Sigmoid colon (tissue), 7 donors: ENCODE data around the gene CYTH2. TPM values are rescaled to one million over a fixed set of nuclear protein-coding genes. Genes with fewer than 3 reads are reported as not detected.

Source experiments
- DNase-seq: peaks from one replicate; pipeline ENCODE4 v3.0.0-alpha.2; 2019
- H3K27ac ChIP-seq, 4 donors: fragments of 200-600 bp; sonication (generic); one replicate each; pipeline ENCODE4 v1.5.1; 2016 to 2019; ENCODE audit warnings: mild to moderate bottlenecking in 1 of 4
- H3K27me3 ChIP-seq, 3 donors: fragments of 200-600 bp; sonication (generic); one replicate each; pipeline ENCODE4 v1.5.1; 2019; ENCODE audit warnings: mild to moderate bottlenecking in 1 of 3
- H3K36me3 ChIP-seq, 4 donors: fragments of 200-600 bp; sonication (generic); one replicate each; pipeline ENCODE4 v1.5.1; 2016 to 2019
- H3K4me1 ChIP-seq, 4 donors: fragments of 200-600 bp; sonication (generic); one replicate each; pipeline ENCODE4 v1.5.1; 2017 to 2019
- H3K4me3 ChIP-seq, 4 donors: fragments of 200-600 bp; sonication (generic); one replicate each; pipeline ENCODE4 v1.5.1; 2017 to 2019; ENCODE audit warnings: mild to moderate bottlenecking in 2 of 4, moderate library complexity in 1 of 4
- H3K9me3 ChIP-seq, 4 donors: fragments of 200-600 bp in 3 of 4; sonication (generic) in 3 of 4; one replicate each; pipeline versions ENCODE4 v1.5.1 to v1.6.1; 2013 to 2019
- CTCF ChIP-seq, 4 experiments: fragments of 450-650 bp in 3 of 4; fragments of 200-600 bp in 1 of 4; IDR thresholded peaks; one replicate each; pipeline ENCODE4 v1.5.1; 2016 to 2019; ENCODE audit warnings: antibody characterized with exemption in 4 of 4, mild to moderate bottlenecking in 3 of 4, moderate library complexity in 2 of 4
- EP300 ChIP-seq, 4 donors: sonication (generic); formaldehyde crosslinking; IDR thresholded peaks; one replicate each; pipeline ENCODE4 v1.6.1; 2017; ENCODE audit warnings: antibody characterized with exemption in 4 of 4
- POLR2A ChIP-seq, 2 donors: fragments of 450-650 bp; IDR thresholded peaks; one replicate each; pipeline ENCODE4 v1.6.1; 2016; ENCODE audit warnings: antibody characterized with exemption in 2 of 2, mild to moderate bottlenecking in 2 of 2, moderate library complexity in 2 of 2
- POLR2AphosphoS5 ChIP-seq, 4 donors: sonication (generic); formaldehyde crosslinking; IDR thresholded peaks; one replicate each; pipeline ENCODE4 v1.6.1; 2017; ENCODE audit warnings: antibody characterized with exemption in 4 of 4
- WGBS, 2 donors: extraction: QIAGEN DNeasy Blood & Tissue Kit; methylation state at CpG; one replicate each; pipeline ENCODE4 v1.1.7; 2013; 5-methylcytosine and 5-hydroxymethylcytosine counted together
- intact Hi-C: fragments of 100-400 bp; cut with DNase I; formaldehyde crosslinking; loops from one replicate; pipeline ENCODE4 v1.15.1; 2023
- polyA plus RNA-seq, 3 donors: library from polyadenylated mRNA; stranded (reverse); fragments of 200-250 nt; gene quantifications; one replicate each; pipeline ENCODE4 v1.2.3, GENCODE V29; 2013
- total RNA-seq, 4 donors: library from RNA; depleted of rRNA; stranded (reverse); fragments of >200 nt; gene quantifications; one replicate each; pipeline ENCODE4 v1.1.0, GENCODE V29; 2016
- donor health status: healthy with polysubstance abuse.
- donor health status: Bipolar disorder and iron deficiency.
- donor health status: healthy.

CYTH2 gene
- total and polyA plus RNA-seq, 7 donors = 30.0 to 71.4 (median 49.3) TPM

- intact Hi-C loops = no loop called here
- H3K27me3 ChIP-seq = no peaks in the 10 kb centered on the region
- H3K36me3 ChIP-seq = peaks cover 6 to 38% (median 20%) of the 10 kb centered on the region in 4 donors
- H3K9me3 ChIP-seq = no peaks in the 10 kb centered on the region
- H3K4me1 ChIP-seq = peaks cover 0 to 25% (median 11%) of the 10 kb centered on the region in 4 donors
- WGBS, 2 donors = 13 to 19% methylated on average over 52 of the region's 52 CpGs
- peak overlapping the region; percentile 50 to 62 (median 54) for H3K4me3 ChIP-seq
- TF ChIP-seq POLR2A (IDR thresholded peaks at IDR 0.05) (no peak), EP300 (IDR thresholded peaks at IDR 0.05) (no peak), POLR2AphosphoS5 (IDR thresholded peaks at IDR 0.05) (peak; percentile 9 to 71 (median 40)), CTCF (IDR thresholded peaks at IDR 0.05) (no peak)
- H3K27ac ChIP-seq = peak overlapping the region; percentile 86 to 93 (median 90)
- DNase-seq = no peak
These were observed 11.7 kb downstream of the CYTH2 start for GRCh38 chr19:48480558-48481500.

- Histone ChIP-seq H3K27me3 (no peaks in the 10 kb centered on the region), H3K4me3 (no peak overlapping the region), H3K9me3 (no peaks in the 10 kb centered on the region), H3K27ac (peak overlapping the region in 1 of 4 donors; percentile 93), H3K36me3 (peaks cover 0 to 26% (median 10%) of the 10 kb centered on the region in 4 donors), H3K4me1 (peaks cover 0 to 25% (median 11%) of the 10 kb centered on the region in 4 donors)
- TF ChIP-seq CTCF (IDR thresholded peaks at IDR 0.05) (no peak), POLR2AphosphoS5 (IDR thresholded peaks at IDR 0.05) (no peak), POLR2A (IDR thresholded peaks at IDR 0.05) (no peak)
- WGBS, 2 donors = 68 to 79% methylated on average over 7 of the region's 7 CpGs
- intact Hi-C loops = no loop called here
- no peak for DNase-seq
These were observed 12.9 kb downstream of the CYTH2 start for GRCh38 chr19:48481846-48482639.

- no peak for DNase-seq
- Histone ChIP-seq H3K4me1 (peaks cover 0 to 35% (median 19%) of the 10 kb centered on the region in 4 donors), H3K4me3 (no peak overlapping the region), H3K27me3 (no peaks in the 10 kb centered on the region), H3K27ac (no peak overlapping the region), H3K36me3 (peaks cover 0 to 14% (median under 1%) of the 10 kb centered on the region in 4 donors), H3K9me3 (no peaks in the 10 kb centered on the region)
- TF ChIP-seq POLR2A (IDR thresholded peaks at IDR 0.05) (no peak), EP300 (IDR thresholded peaks at IDR 0.05) (no peak), CTCF (IDR thresholded peaks at IDR 0.05) (no peak), POLR2AphosphoS5 (IDR thresholded peaks at IDR 0.05) (no peak)
- intact Hi-C loops = no loop called here
- 36 to 55% methylated on average over 3 of the region's 3 CpGs for WGBS, 2 donors
These were observed 14.1 kb downstream of the CYTH2 start for GRCh38 chr19:48483301-48483700.

- H3K4me1 ChIP-seq = peaks cover 0 to 36% (median 21%) of the 10 kb centered on the region in 4 donors
- TF ChIP-seq EP300 (IDR thresholded peaks at IDR 0.05) = no peak
- no peak for TF ChIP-seq CTCF (IDR thresholded peaks at IDR 0.05)
- no peak for TF ChIP-seq POLR2AphosphoS5 (IDR thresholded peaks at IDR 0.05)
- TF ChIP-seq POLR2A (IDR thresholded peaks at IDR 0.05) = no peak
- H3K9me3 ChIP-seq = no peaks in the 10 kb centered on the region
- WGBS, 2 donors = 79 to 86% methylated on average over 16 of the region's 16 CpGs
- no peak overlapping the region for H3K4me3 ChIP-seq
- peaks cover 0 to 3% (median 0%) of the 10 kb centered on the region in 4 donors for H3K36me3 ChIP-seq
- no peak overlapping the region for H3K27ac ChIP-seq
- DNase-seq = no peak
- intact Hi-C loops = no loop called here
- no peaks in the 10 kb centered on the region for H3K27me3 ChIP-seq
These were observed 15.2 kb downstream of the CYTH2 start for GRCh38 chr19:48484247-48484893.
